Heart left ventricle (tissue), 13 donors: ENCODE measurements around the gene GTF3C5.

Experiments used
- POLR2A ChIP-seq, 2 donors: fragments of 450-650 bp; IDR thresholded peaks; one replicate each; pipeline ENCODE4 v1.6.1; 2017; ENCODE audit warnings: antibody characterized with exemption in 2 of 2, mild to moderate bottlenecking in 2 of 2, moderate library complexity in 2 of 2
- TF ChIP-seq, protein P1 (sequence below), 12 donors: fragments of 200-600 bp; sonication (generic) in 4 of 12; IDR thresholded peaks; one replicate each; pipeline versions ENCODE4 v1.5.0 to v1.8.0; 2018 to 2022; ENCODE audit warnings: antibody characterized with exemption in 12 of 12, mild to moderate bottlenecking in 5 of 12
- donor health status: ischemic (EF 13 %, LVEDD 7.1; RV severe dilation, severe dysfunction).
- donor health status: DM: no; HTN: yes; CAD: no.
- donor health status: DM: no; HTN: no; CAD: no.
- donor health status: ischemic (EF 25% LVEDD 6.9; RV normal size, moderate dysfunction).
- donor health status: ischemic (EF 25% LVEDD 5.7; RV mildly dilated, moderate dysfunction).
- donor health status: ischemic (EF 35%, LVEDD 5.7; RV mildly dilated, moderate dysfunction).
- donor health status: nonischemic (EF 11% LVEDD 7.7; RV severe dilation, severe dysfunction).
- donor health status: DM: yes; HTN: yes; CAD: no.
- donor health status: PGD.
- donor health status: ischemic (EF 29% LVEDD 5.4; RV normal size, mild dysfunction).
- donor health status: nonischemic (EF 23%, LVEDD 6.1; RV moderate dilation, normal function).

DNA sequence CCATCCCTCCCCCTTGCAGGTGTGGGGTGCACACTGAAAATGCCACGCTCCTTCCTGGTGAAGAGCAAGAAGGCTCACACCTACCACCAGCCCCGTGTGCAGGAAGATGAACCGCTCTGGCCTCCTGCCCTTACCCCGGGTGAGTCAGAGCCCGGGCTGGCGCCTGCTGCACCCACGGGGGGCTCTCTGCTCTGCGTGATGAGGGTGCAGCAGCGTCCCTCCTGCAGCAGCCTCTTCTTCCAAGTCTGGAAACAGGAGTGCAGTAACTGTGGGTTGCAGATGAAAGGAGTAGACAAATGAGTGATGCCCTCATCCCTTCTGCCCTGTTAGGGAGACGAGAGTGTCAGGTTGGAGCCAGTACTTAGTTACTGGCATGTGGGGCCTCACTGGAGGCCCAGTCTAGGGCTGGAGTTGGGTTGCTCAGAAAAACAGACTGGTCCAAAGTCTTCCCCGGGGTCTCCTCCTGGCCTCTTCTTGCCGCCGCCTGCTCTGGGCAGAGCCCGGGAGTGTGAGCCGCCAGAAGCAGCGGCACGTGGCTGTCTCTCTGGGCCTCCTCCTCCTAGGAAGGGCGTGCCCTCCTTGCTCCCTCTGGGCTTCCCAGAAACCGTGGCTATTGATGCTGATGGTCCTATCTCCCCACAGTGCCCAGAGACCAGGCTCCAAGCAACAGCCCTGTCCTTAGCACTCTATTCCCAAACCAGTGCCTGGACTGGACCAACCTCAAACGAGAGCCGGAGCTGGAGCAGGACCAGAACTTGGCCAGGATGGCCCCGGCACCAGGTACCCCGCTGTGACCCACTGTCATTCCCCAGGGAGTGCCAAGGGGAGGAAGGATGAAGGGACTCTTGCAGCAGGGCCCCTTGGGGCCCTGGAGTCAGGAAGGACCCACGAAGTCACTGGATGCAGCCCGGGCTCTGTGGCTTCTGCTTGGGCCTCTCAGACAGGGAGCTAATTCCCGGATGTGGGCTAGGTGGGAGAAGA lies 43.9 kb upstream of the GTF3C5 start:
- TF ChIP-seq, protein P1, sequence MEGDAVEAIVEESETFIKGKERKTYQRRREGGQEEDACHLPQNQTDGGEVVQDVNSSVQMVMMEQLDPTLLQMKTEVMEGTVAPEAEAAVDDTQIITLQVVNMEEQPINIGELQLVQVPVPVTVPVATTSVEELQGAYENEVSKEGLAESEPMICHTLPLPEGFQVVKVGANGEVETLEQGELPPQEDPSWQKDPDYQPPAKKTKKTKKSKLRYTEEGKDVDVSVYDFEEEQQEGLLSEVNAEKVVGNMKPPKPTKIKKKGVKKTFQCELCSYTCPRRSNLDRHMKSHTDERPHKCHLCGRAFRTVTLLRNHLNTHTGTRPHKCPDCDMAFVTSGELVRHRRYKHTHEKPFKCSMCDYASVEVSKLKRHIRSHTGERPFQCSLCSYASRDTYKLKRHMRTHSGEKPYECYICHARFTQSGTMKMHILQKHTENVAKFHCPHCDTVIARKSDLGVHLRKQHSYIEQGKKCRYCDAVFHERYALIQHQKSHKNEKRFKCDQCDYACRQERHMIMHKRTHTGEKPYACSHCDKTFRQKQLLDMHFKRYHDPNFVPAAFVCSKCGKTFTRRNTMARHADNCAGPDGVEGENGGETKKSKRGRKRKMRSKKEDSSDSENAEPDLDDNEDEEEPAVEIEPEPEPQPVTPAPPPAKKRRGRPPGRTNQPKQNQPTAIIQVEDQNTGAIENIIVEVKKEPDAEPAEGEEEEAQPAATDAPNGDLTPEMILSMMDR (IDR thresholded peaks at IDR 0.05) = no peak
- TF ChIP-seq POLR2A (IDR thresholded peaks at IDR 0.05) = no peak
